Psoas muscle (tissue), 8 donors: ENCODE data around the gene IRX3. TPM values are rescaled to one million over a fixed set of nuclear protein-coding genes. Genes with fewer than 3 reads are reported as not detected.

Source experiments
- ATAC-seq, 4 donors: fragments of 200-7000 bp; cut with Tn5 transposase; one replicate each; pipeline ENCODE4 v1.9.1; 2020; ENCODE audit warnings: moderate library complexity in 3 of 4, mild to moderate bottlenecking in 2 of 4
- DNase-seq, 2 donors: peaks; one replicate each; pipeline ENCODE4 v3.0.0-alpha.2; 2020
- H3K27ac ChIP-seq: fragments of 200-600 bp; one replicate; pipeline ENCODE4 v1.8.0; 2022
- H3K27me3 ChIP-seq, 3 donors: fragments of 200-600 bp in 1 of 3; one replicate each; pipeline versions ENCODE4 v1.6.1 to v1.8.0; 2013 to 2022; ENCODE audit warnings: low read length in 2 of 3, mild to moderate bottlenecking in 2 of 3, moderate library complexity in 1 of 3; ENCODE audit not compliant: insufficient read depth in 3 of 3
- H3K36me3 ChIP-seq, 2 donors: fragments of 200-600 bp in 1 of 2; one replicate each; pipeline versions ENCODE4 v1.6.1 to v1.8.0; 2013 to 2022; ENCODE audit warnings: low read depth in 1 of 2, mild to moderate bottlenecking in 1 of 2, moderate library complexity in 1 of 2; ENCODE audit not compliant: insufficient read depth in 1 of 2
- H3K4me1 ChIP-seq: fragments of 200-600 bp; one replicate; pipeline ENCODE4 v1.8.0; 2022
- H3K4me3 ChIP-seq: fragments of 200-600 bp; one replicate; pipeline ENCODE4 v1.8.0; 2022; ENCODE audit warnings: mild to moderate bottlenecking
- H3K9me3 ChIP-seq: fragments of 200-600 bp; one replicate; pipeline ENCODE4 v1.8.0; 2022
- CTCF ChIP-seq: fragments of 200-600 bp; IDR thresholded peaks from one replicate; pipeline ENCODE4 v1.8.0; 2022; ENCODE audit warnings: antibody characterized with exemption
- WGBS, 3 donors: extraction: QIAGEN DNeasy Blood & Tissue Kit; methylation state at CpG; one replicate each; pipeline versions ENCODE4 v1.1.6 to v1.1.7; 2013; 5-methylcytosine and 5-hydroxymethylcytosine counted together
- intact Hi-C, 2 donors: fragments of 100-400 bp; cut with DNase I; formaldehyde crosslinking; loops; one replicate each; pipeline versions ENCODE4 v1.11.0 to v1.14.2; 2022
- polyA plus RNA-seq, 3 donors: library from polyadenylated mRNA; stranded (reverse); fragments of 200-250 nt; gene quantifications; one replicate each; pipeline ENCODE4 v1.2.3, GENCODE V29; 2013
- total RNA-seq, 4 donors: library from RNA; stranded (reverse); fragmentation: NEBNext Ultra II Directional in 2 of 4; extraction: Animal tissue kit (Norgen Biotek cat#: 25700) in 2 of 4; gene quantifications; one replicate each; pipeline versions ENCODE4 v1.2.1 to v1.2.4, GENCODE V29; 2021 to 2023
- donor health status: healthy with polysubstance abuse.
- donor health status: DM: no; HTN: no; CAD: no; lungs with moderate emphysema.
- donor health status: Bipolar disorder and iron deficiency.
- donor health status: healthy.
- donor health status: DM: yes; HTN: yes; CAD: no.
- donor health status: DM: no; HTN: no; CAD: no.
- donor health status: DM: no; HTN: no; CAD: no.
- donor health status: DM: yes; HTN: yes; CAD: no.

Gene IRX3
- total and polyA plus RNA-seq, 7 donors: 0.94 to 27.6 (median 9.8) TPM

DNA sequence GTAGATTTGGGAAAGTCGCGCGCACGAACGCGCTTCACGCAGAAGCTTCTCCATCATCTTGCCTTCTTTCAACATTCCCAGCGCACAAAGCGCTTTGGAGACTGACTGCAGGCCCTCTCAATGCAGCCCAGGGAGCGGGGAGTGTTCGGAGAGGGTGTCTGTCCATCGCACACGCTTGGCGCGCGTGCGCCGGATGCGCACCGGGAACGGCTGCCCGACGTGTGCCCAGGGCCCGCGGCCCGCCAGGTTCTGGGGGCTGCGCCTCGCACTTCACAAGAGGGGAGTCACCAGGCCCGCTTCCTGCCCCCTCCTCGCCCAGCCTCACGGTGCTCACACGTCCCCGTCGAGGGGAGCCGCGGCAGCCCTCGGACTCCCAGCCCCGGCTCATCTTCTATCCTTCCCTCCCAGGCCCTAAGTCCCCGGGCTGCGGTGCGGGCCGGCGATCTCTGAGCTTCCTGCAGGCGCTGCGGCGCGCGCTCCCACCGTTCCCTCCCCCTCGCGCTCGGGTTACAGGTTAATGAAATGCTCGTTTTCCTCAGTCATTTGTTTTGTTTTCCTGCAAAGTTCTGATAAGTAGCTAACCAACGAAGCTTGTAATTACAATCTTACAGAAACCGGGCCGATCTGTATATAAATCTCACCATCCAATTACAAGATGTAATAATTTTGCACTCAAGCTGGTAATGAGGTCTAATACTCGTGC is 2.8 kb upstream of the IRX3 start:
- DNase-seq: no peak
- no peak overlapping the region for H3K27ac ChIP-seq
- ATAC-seq: no peak
- H3K36me3 ChIP-seq: no peaks in the 10 kb centered on the region
- no peak for TF ChIP-seq CTCF
- H3K4me1 ChIP-seq: no peaks in the 10 kb centered on the region
- H3K27me3 ChIP-seq: peaks cover 0 to 41% (median 2%) of the 10 kb centered on the region in 3 donors
- H3K9me3 ChIP-seq: no peaks in the 10 kb centered on the region
- 61 to 73% (median 64%) methylated on average over 52 to 57 of the region's 57 CpGs for WGBS, 3 donors
- no peak overlapping the region for H3K4me3 ChIP-seq
- intact Hi-C loops: loop anchor here (10.0 kb wide), 2 partner anchors 345 to 645 kb away; partner anchors contain the start of gene IRX5 (in 1 of the 2)

DNA sequence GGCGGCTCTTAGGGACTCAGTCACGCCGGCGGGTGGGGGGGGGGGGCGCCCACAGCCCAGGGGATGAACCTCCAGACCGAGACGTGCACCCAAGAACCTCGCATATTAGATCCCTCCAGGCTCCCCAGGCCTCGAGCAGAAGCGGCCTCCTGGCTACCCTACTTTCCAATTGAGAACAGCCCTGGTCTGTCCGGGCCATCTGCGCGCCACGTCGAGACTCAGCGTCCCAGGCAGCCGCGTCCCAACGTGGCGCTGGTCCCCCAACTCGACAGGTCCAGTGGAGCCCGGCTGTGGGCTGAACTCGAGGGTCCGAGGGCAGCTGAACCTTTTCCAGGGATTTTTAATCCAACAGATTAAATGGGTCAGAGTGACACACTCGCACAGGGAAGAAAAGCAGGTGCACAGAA is 2.3 kb upstream of the IRX3 start:
- no peak for DNase-seq
- no peaks in the 10 kb centered on the region for H3K9me3 ChIP-seq
- peaks cover 0 to 46% (median 2%) of the 10 kb centered on the region in 3 donors for H3K27me3 ChIP-seq
- H3K4me1 ChIP-seq: no peaks in the 10 kb centered on the region
- no peak overlapping the region for H3K4me3 ChIP-seq
- ATAC-seq: no peak
- intact Hi-C loops: loop anchor here (10.0 kb wide), 2 partner anchors 344 to 646 kb away; partner anchors contain the start of gene IRX5 (in 1 of the 2)
- TF ChIP-seq CTCF: no peak
- WGBS, 3 donors: 53 to 69% (median 60%) methylated on average over 21 to 25 of the region's 25 CpGs
- H3K27ac ChIP-seq: no peak overlapping the region
- H3K36me3 ChIP-seq: no peaks in the 10 kb centered on the region

DNA sequence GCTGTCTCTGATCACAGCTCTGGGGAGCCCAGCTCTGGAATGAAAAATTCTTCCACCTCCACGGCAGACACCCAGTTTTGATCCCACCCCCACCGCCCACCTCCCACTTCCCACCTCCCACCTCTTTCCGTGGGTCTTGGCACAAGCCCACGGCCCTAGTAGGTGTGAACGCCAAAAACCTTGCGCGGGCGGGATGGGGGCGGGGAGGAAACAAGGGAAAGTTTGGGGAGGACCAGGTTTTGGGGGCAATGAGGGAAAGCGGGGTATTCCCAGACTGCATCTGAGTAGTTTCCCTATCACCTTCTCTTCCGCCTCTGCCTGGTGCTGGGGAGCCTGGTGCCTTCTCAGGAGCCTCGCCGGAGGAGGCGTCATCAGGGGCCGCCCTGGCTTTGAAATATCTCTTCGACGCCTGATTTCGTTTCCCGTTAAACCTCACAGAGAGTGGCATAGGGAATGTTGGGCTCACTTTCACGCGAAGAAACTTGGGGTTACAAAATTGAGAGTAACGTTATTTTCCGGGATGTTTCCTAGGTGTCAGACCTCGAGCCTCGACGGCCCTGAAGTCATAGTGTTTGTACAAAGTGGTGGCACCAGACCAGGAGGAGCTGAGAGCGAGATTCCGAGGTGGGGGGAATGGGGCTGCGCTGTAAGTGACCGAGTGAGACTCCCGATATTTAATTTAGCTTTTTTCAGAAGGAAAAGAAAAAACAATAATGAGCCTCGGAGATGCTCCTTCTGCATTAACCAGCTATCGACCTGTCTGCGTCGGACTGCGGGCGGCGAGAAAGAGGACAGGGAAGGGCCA is 1.6 kb upstream of the IRX3 start:
- Histone ChIP-seq H3K27me3 (peaks cover 0 to 52% (median 2%) of the 10 kb centered on the region in 3 donors), H3K27ac (no peak overlapping the region), H3K4me1 (no peaks in the 10 kb centered on the region), H3K9me3 (no peaks in the 10 kb centered on the region), H3K4me3 (peak overlapping the region; percentile 78), H3K36me3 (no peaks in the 10 kb centered on the region)
- ATAC-seq: no peak
- TF ChIP-seq CTCF: no peak
- intact Hi-C loops: loop anchor here (10.0 kb wide), 2 partner anchors 343 to 647 kb away; partner anchors contain the start of gene IRX5 (in 1 of the 2)
- no peak for DNase-seq
- WGBS, 3 donors: 64 to 67% (median 65%) methylated on average over 34 to 38 of the region's 38 CpGs

GRCh38 chr16:54287131-54288029 is 793 bp upstream of the IRX3 start:
- ATAC-seq: peak in 3 of 4 donors; percentile 6 to 41 (median 10)
- peak overlapping the region; percentile 76 for H3K27ac ChIP-seq

More at GRCh38 chr16:54287131-54288029, 793 bp upstream of the IRX3 start:
- H3K9me3 ChIP-seq: no peaks in the 10 kb centered on the region
- no peak for TF ChIP-seq CTCF
- DNase-seq: peak in 1 of 2 donors; percentile 61
- H3K4me3 ChIP-seq: peak overlapping the region; percentile 78
- intact Hi-C loops: loop anchor here (10.0 kb wide), 2 partner anchors 343 to 647 kb away; partner anchors contain the start of gene IRX5 (in 1 of the 2)
- H3K36me3 ChIP-seq: no peaks in the 10 kb centered on the region
- 6 to 14% (median 10%) methylated on average over 60 to 61 of the region's 61 CpGs for WGBS, 3 donors
- H3K27me3 ChIP-seq: peaks cover 0 to 57% (median 2%) of the 10 kb centered on the region in 3 donors
- no peaks in the 10 kb centered on the region for H3K4me1 ChIP-seq
